Endodermal cell (in vitro differentiated cells): ENCODE results near the gene AGTPBP1. TPM values are rescaled to one million over a fixed set of nuclear protein-coding genes. Genes with fewer than 3 reads are reported as not detected.

Experiments used
- DNase-seq: peaks from one replicate; pipeline ENCODE4 v3.0.0-alpha.2; 2017
- H3K27ac ChIP-seq: 2 replicates; pipeline ENCODE4 v1.5.1; 2013; ENCODE audit warnings: mild to moderate bottlenecking, low read depth, low read length, moderate library complexity
- H3K27me3 ChIP-seq: 2 replicates; pipeline ENCODE4 v1.6.1; 2013; ENCODE audit warnings: mild to moderate bottlenecking, low read length, moderate library complexity; ENCODE audit not compliant: insufficient read depth, control insufficient read depth, poor library complexity, severe bottlenecking
- H3K36me3 ChIP-seq: 2 replicates; pipeline ENCODE4 v1.7.0; 2013; ENCODE audit warnings: mild to moderate bottlenecking, low read length, moderate library complexity; ENCODE audit not compliant: control insufficient read depth, insufficient read depth
- H3K4me1 ChIP-seq: one replicate; pipeline ENCODE4 v1.7.0; 2013; ENCODE audit warnings: low read length; ENCODE audit not compliant: control insufficient read depth, insufficient read depth
- H3K4me3 ChIP-seq: 2 replicates; pipeline ENCODE4 v1.5.1; 2013; ENCODE audit warnings: mild to moderate bottlenecking, low read length, moderate library complexity
- H3K9ac ChIP-seq: 2 replicates; pipeline ENCODE4 v1.6.1; 2013; ENCODE audit warnings: mild to moderate bottlenecking, low read length, moderate library complexity; ENCODE audit not compliant: poor library complexity, severe bottlenecking; ENCODE audit errors: extremely low read depth
- H3K9me3 ChIP-seq: 2 replicates; pipeline ENCODE4 v1.6.1; 2013; ENCODE audit warnings: mild to moderate bottlenecking, low read length, moderate library complexity; ENCODE audit not compliant: control insufficient read depth
- H3K27ac Mint-ChIP-seq: 2 replicates; pipeline ENCODE4 v1.8.0; 2020; ENCODE audit warnings: mixed read lengths
- H3K27me3 Mint-ChIP-seq: 2 replicates; pipeline ENCODE4 v1.8.0; 2021; ENCODE audit warnings: mild to moderate bottlenecking, mixed read lengths; ENCODE audit not compliant: insufficient read depth
- H3K36me3 Mint-ChIP-seq: 2 replicates; pipeline ENCODE4 v1.8.0; 2020; ENCODE audit warnings: low read depth, mixed read lengths
- H3K4me1 Mint-ChIP-seq: 2 replicates; pipeline ENCODE4 v1.8.0; 2020; ENCODE audit warnings: mixed read lengths
- H3K4me3 Mint-ChIP-seq: 2 replicates; pipeline ENCODE4 v1.8.0; 2020; ENCODE audit warnings: mild to moderate bottlenecking, moderate library complexity, mixed read lengths
- H3K9me3 Mint-ChIP-seq: 2 replicates; pipeline ENCODE4 v1.8.0; 2020; ENCODE audit warnings: mild to moderate bottlenecking, mixed read lengths
- WGBS, 2 experiments: methylation state at CpG; one replicate each; pipeline versions ENCODE4 v1.1.5 to v1.1.7; 2013; ENCODE audit warnings: missing lambda C conversion rate in 2 of 2, mixed read lengths in 1 of 2; ENCODE audit not compliant: insufficient coverage in 1 of 2, insufficient read length in 1 of 2; 5-methylcytosine and 5-hydroxymethylcytosine counted together
- total RNA-seq, 2 donors: library from RNA; stranded (reverse); fragmentation: NEBNext Ultra II Directional in 1 of 2; extraction: Animal tissue kit (Norgen Biotek cat#: 25700) in 1 of 2; gene quantifications; 2 replicates in 1 of 2; 3 replicates in 1 of 2; pipeline ENCODE4 v1.2.1, GENCODE V29; 2021
- TF ChIP-seq, protein P1 (sequence below): fragments of 200-600 bp; sonication (generic); conservative IDR thresholded peaks from 2 replicates; pipeline ENCODE4 v1.5.0; 2021; ENCODE audit warnings: antibody characterized with exemption, mild to moderate bottlenecking

The AGTPBP1 gene
- total RNA-seq, 2 donors from 2014 or later, result 45.7 to 54.9 TPM

DNA sequence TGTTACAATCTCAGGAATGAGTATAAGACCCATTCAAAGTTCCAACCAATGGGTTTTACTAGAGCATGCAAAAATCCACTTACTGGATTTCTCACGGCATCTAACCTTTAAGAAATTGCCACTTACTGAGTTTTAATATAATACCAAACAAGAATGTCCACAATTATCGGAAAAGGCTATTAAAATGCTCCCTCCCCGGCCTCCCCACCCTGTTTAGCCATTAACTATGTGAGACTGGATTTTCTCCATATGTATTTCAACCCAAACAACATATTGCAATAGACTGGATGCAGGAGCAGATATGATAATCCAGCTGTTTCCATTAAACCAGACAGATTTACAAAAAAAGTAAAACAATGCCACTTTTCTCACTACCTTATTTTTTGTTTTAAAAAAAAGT lies 4.1 kb downstream of the AGTPBP1 start:
- no peak overlapping the region for H3K4me3 Mint-ChIP-seq

DNA sequence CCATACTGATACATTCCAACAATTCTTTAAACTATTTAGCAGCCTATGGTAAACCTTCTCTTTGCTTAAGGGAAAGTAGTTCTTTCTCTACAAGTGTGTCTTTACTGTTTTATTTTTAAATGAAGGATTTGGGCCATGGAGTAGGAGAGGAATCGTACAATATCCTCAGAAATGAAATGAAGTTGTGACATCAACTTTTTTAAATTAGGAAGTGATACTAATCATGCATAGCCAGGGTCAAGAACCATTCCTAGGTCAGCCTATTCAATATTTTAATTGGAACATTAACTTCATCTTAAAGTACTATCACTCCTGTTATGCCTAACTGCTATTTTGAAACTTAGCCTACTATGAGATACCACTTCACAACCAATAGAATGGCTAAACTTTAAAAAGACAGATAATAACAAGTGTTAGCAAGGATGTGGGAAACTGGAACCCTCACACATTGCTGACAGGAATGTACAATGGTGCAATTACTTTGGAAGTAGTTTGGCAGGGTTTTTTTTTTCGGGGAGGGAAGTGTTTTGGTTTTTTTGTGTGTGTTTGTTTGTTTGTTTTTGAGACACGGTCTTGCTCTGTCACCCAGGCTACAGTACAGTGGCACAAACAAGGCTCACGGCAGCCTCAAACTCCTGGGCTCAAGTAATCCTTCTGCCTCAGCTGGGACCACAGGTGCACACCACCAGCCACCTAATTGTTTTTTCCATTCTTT lies 10.7 kb downstream of the AGTPBP1 start:
- no peaks in the 10 kb centered on the region for H3K27me3 ChIP-seq
- H3K36me3 ChIP-seq, result no peaks in the 10 kb centered on the region
- H3K4me1 Mint-ChIP-seq, result peaks cover 8% of the 10 kb centered on the region
- H3K9ac ChIP-seq, result no peak overlapping the region
- H3K9me3 Mint-ChIP-seq, result no peaks in the 10 kb centered on the region
- no peaks in the 10 kb centered on the region for H3K36me3 Mint-ChIP-seq
- no peak overlapping the region for H3K4me3 Mint-ChIP-seq
- DNase-seq, result no peak
- H3K27ac Mint-ChIP-seq, result no peak overlapping the region
- 94 to 96% methylated on average over 3 to 4 of the region's 4 CpGs for WGBS, 2 experiments
- no peaks in the 10 kb centered on the region for H3K27me3 Mint-ChIP-seq
- TF ChIP-seq, protein P1, sequence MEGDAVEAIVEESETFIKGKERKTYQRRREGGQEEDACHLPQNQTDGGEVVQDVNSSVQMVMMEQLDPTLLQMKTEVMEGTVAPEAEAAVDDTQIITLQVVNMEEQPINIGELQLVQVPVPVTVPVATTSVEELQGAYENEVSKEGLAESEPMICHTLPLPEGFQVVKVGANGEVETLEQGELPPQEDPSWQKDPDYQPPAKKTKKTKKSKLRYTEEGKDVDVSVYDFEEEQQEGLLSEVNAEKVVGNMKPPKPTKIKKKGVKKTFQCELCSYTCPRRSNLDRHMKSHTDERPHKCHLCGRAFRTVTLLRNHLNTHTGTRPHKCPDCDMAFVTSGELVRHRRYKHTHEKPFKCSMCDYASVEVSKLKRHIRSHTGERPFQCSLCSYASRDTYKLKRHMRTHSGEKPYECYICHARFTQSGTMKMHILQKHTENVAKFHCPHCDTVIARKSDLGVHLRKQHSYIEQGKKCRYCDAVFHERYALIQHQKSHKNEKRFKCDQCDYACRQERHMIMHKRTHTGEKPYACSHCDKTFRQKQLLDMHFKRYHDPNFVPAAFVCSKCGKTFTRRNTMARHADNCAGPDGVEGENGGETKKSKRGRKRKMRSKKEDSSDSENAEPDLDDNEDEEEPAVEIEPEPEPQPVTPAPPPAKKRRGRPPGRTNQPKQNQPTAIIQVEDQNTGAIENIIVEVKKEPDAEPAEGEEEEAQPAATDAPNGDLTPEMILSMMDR, result no peak
- H3K27ac ChIP-seq, result no peak overlapping the region
- no peaks in the 10 kb centered on the region for H3K4me1 ChIP-seq
- no peaks in the 10 kb centered on the region for H3K9me3 ChIP-seq
- H3K4me3 ChIP-seq, result no peak overlapping the region

More for the DNA sequence above, 4.1 kb downstream of the AGTPBP1 start:
- Histone ChIP-seq H3K9ac (no peak overlapping the region), H3K27me3 (no peaks in the 10 kb centered on the region), H3K9me3 (no peaks in the 10 kb centered on the region), H3K4me3 (no peak overlapping the region), H3K36me3 (no peaks in the 10 kb centered on the region), H3K4me1 (peaks cover 5% of the 10 kb centered on the region), H3K27ac (no peak overlapping the region)
- Mint-ChIP-seq H3K4me1 (peaks cover 19% of the 10 kb centered on the region), H3K27ac (no peak overlapping the region), H3K9me3 (no peaks in the 10 kb centered on the region), H3K36me3 (no peaks in the 10 kb centered on the region), H3K27me3 (no peaks in the 10 kb centered on the region)
- no peak for DNase-seq
- TF ChIP-seq, protein P1, result no peak
- whole genome bisulfite sequencing, 2 experiments, result 86 to 100% methylated on average over 3 of the region's 3 CpGs

- DNase-seq, result no peak
- Histone ChIP-seq H3K9me3 (no peaks in the 10 kb centered on the region), H3K36me3 (no peaks in the 10 kb centered on the region), H3K4me3 (no peak overlapping the region), H3K27me3 (no peaks in the 10 kb centered on the region), H3K4me1 (no peaks in the 10 kb centered on the region), H3K27ac (no peak overlapping the region), H3K9ac (no peak overlapping the region)
- Mint-ChIP-seq H3K27me3 (no peaks in the 10 kb centered on the region), H3K9me3 (no peaks in the 10 kb centered on the region), H3K36me3 (no peaks in the 10 kb centered on the region), H3K4me3 (no peak overlapping the region), H3K4me1 (peaks cover 10% of the 10 kb centered on the region), H3K27ac (peak overlapping the region; percentile 18)
- TF ChIP-seq, protein P1, result no peak
Observed at GRCh38 chr9:85729882-85730281, 11.9 kb downstream of the AGTPBP1 start.
